ENCODE measurements around the gene NPIPA2.
"Not testable (repeated sequence)": the region's sequence is repeated elsewhere in the genome, so short reads cannot be mapped to it uniquely, and the experiment has no call there.

- TF ChIP-seq YY1 (IDR thresholded peaks at IDR 0.05; ENCODE audit: insufficient read depth, insufficient read length); ZNF274 (IDR thresholded peaks at IDR 0.05; ENCODE audit: low read depth, low read length); SUZ12 (IDR thresholded peaks at IDR 0.05; ENCODE audit: extremely low read depth, insufficient read depth, insufficient read length): not testable (repeated sequence)
These were observed 43.8 kb downstream of the NPIPA2 start for GRCh38 chr16:14786180-14786579.
